ENCODE measurements around the gene RENBP. TPM values are rescaled to one million over a fixed set of nuclear protein-coding genes. Genes with fewer than 3 reads are reported as not detected.

Gene RENBP
- total RNA-seq, 1 donor from 2014 or later: 18.9 TPM

DNA sequence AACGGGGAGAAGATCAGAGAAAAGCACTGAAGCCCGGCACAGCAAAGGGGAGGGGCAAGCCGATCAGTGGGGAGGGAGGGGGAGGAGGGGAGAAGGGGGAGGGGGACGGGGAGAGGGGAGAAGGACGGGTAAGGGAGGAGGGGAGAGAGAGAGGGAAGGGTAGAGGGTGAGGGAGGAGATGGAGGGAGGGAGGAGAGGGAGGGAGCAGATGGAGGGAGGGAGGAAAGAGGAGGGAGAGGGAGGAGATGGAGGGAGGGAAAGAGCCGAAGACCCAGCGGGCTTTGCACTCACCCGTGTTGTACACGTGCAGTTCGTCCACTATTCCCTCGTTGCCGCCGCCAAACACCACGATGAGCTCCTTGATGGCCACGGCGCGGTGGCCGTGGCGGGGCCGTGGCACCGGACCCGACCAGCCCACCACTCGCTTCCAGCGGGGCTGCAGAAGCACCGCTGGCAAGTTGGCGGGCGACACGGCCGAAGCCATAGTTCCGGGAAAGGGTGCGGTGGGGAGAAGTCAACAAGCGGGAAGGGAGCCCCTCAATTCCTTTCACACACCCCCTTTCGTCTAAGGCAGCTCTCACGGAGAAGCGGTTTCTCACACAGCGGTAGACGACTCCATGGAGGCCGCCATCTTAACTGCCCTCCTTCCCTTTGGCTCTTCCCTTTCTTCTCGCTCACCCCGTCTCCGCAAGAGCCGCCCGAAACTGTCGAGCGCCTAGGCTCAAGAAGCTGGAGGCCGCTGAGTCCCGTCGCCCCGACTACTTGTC is 26.1 kb upstream of the RENBP start:
- Mint-ChIP-seq H3K27ac (ENCODE audit: unreplicated experiment) (peak overlapping the region; percentile 100), H3K36me3 (ENCODE audit: unreplicated experiment) (no peaks in the 10 kb centered on the region), H3K27me3 (ENCODE audit: unreplicated experiment) (no peaks in the 10 kb centered on the region), H3K9me3 (ENCODE audit: unreplicated experiment) (no peaks in the 10 kb centered on the region), H3K4me3 (ENCODE audit: unreplicated experiment) (peak overlapping the region; percentile 100), H3K4me1 (ENCODE audit: unreplicated experiment) (peaks cover 60% of the 10 kb centered on the region)
- no peak for DNase-seq (ENCODE audit: extremely low spot score, unreplicated experiment)
- TF ChIP-seq, protein P1, sequence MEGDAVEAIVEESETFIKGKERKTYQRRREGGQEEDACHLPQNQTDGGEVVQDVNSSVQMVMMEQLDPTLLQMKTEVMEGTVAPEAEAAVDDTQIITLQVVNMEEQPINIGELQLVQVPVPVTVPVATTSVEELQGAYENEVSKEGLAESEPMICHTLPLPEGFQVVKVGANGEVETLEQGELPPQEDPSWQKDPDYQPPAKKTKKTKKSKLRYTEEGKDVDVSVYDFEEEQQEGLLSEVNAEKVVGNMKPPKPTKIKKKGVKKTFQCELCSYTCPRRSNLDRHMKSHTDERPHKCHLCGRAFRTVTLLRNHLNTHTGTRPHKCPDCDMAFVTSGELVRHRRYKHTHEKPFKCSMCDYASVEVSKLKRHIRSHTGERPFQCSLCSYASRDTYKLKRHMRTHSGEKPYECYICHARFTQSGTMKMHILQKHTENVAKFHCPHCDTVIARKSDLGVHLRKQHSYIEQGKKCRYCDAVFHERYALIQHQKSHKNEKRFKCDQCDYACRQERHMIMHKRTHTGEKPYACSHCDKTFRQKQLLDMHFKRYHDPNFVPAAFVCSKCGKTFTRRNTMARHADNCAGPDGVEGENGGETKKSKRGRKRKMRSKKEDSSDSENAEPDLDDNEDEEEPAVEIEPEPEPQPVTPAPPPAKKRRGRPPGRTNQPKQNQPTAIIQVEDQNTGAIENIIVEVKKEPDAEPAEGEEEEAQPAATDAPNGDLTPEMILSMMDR (IDR thresholded peaks at IDR 0.05): no peak

GRCh38 chrX:153969904-153970356 is 25.5 kb upstream of the RENBP start:
- Mint-ChIP-seq H3K27me3 (ENCODE audit: unreplicated experiment) (no peaks in the 10 kb centered on the region), H3K27ac (ENCODE audit: unreplicated experiment) (peak overlapping the region; percentile 95), H3K36me3 (ENCODE audit: unreplicated experiment) (no peaks in the 10 kb centered on the region), H3K4me1 (ENCODE audit: unreplicated experiment) (peaks cover 59% of the 10 kb centered on the region), H3K9me3 (ENCODE audit: unreplicated experiment) (no peaks in the 10 kb centered on the region), H3K4me3 (ENCODE audit: unreplicated experiment) (peak overlapping the region; percentile 100)
- no peak for DNase-seq (ENCODE audit: extremely low spot score, unreplicated experiment)
- TF ChIP-seq, protein P1 (IDR thresholded peaks at IDR 0.05): no peak

- DNase-seq (ENCODE audit: extremely low spot score, unreplicated experiment): no peak
- no peaks in the 10 kb centered on the region for H3K27me3 Mint-ChIP-seq (ENCODE audit: unreplicated experiment)
- H3K27ac Mint-ChIP-seq (ENCODE audit: unreplicated experiment): peak overlapping the region; percentile 95
- H3K4me1 Mint-ChIP-seq (ENCODE audit: unreplicated experiment): peaks cover 52% of the 10 kb centered on the region
- H3K9me3 Mint-ChIP-seq (ENCODE audit: unreplicated experiment): no peaks in the 10 kb centered on the region
- H3K4me3 Mint-ChIP-seq (ENCODE audit: unreplicated experiment): peak overlapping the region; percentile 100
- TF ChIP-seq, protein P1 (IDR thresholded peaks at IDR 0.05): no peak
- H3K36me3 Mint-ChIP-seq (ENCODE audit: unreplicated experiment): no peaks in the 10 kb centered on the region
Measured at GRCh38 chrX:153969125-153969903, 24.9 kb upstream of the RENBP start.

DNA sequence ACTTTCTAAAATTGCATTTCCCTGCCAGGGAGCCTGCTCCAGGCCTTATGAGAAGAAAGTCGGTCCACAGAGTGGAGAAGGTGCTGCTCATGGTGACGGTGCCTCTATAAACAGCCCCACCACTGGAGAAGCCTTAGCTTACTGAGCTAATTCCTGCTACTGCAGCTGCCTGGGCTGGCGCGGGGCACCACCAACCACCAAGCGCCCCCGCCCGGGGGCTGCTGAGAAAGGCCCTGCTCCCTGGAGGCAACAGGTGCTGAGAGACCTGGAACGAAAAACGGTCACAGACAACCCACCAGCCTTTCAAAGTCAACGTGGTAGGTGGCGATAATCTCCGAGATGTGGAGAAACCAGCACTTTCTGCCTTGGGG is 24.3 kb upstream of the RENBP start:
- DNase-seq (ENCODE audit: extremely low spot score, unreplicated experiment): no peak
- no peaks in the 10 kb centered on the region for H3K27me3 Mint-ChIP-seq (ENCODE audit: unreplicated experiment)
- peaks cover 47% of the 10 kb centered on the region for H3K4me1 Mint-ChIP-seq (ENCODE audit: unreplicated experiment)
- H3K9me3 Mint-ChIP-seq (ENCODE audit: unreplicated experiment): no peaks in the 10 kb centered on the region
- no peaks in the 10 kb centered on the region for H3K36me3 Mint-ChIP-seq (ENCODE audit: unreplicated experiment)
- H3K4me3 Mint-ChIP-seq (ENCODE audit: unreplicated experiment): peak overlapping the region; percentile 100
- peak overlapping the region; percentile 95 for H3K27ac Mint-ChIP-seq (ENCODE audit: unreplicated experiment)
- TF ChIP-seq, protein P1 (IDR thresholded peaks at IDR 0.05): no peak

GRCh38 chrX:153968255-153968654 is 23.8 kb upstream of the RENBP start:
- peak overlapping the region; percentile 100 for H3K4me3 Mint-ChIP-seq (ENCODE audit: unreplicated experiment)
- peak overlapping the region; percentile 95 for H3K27ac Mint-ChIP-seq (ENCODE audit: unreplicated experiment)
- DNase-seq (ENCODE audit: extremely low spot score, unreplicated experiment): no peak
- H3K36me3 Mint-ChIP-seq (ENCODE audit: unreplicated experiment): no peaks in the 10 kb centered on the region
- no peaks in the 10 kb centered on the region for H3K27me3 Mint-ChIP-seq (ENCODE audit: unreplicated experiment)
- TF ChIP-seq, protein P1 (IDR thresholded peaks at IDR 0.05): no peak
- H3K4me1 Mint-ChIP-seq (ENCODE audit: unreplicated experiment): peaks cover 42% of the 10 kb centered on the region
- no peaks in the 10 kb centered on the region for H3K9me3 Mint-ChIP-seq (ENCODE audit: unreplicated experiment)

All from osteocyte (in vitro differentiated cells).